ENCODE measurements around the gene ATCAY.
"Not testable (repeated sequence)": the region's sequence is repeated elsewhere in the genome, so short reads cannot be mapped to it uniquely, and the experiment has no call there.

ATCAY gene

DNA sequence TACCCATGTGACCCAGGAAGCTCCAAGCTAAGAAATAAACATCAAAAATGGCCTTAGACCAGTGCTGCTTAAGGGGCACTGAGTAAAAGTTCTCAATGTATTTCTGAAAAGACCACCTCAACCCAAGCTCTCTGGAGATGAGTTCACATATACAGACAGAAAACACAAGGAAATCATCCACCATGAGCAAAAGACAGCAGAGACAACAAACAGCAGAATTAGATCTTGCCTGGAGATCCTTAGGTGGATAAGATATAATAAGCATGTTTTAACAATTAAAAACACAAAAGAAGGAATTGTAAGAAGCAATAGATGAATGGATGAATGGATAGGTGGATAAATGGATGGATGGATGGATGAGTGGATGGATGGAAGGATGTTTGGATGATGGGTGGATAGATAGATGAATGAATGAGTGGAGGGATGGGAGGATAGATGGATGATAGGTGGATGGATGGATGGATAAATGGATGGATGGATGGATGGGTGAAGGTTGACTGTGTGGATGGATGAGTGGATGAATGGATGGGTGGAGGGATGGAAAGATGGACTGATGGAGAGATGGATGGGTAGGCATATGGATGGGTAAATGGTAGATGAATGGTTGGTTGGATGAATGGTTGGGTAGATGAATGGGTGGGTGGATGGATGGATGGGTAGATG is 42.7 kb downstream of the ATCAY start:
- H3K4me1 ChIP-seq (ENCODE audit: control insufficient read depth in 2 of 2, insufficient read depth in 2 of 2, low read length in 2 of 2) = no peaks in the 10 kb centered on the region
- H3K36me3 ChIP-seq (ENCODE audit: control insufficient read depth in 2 of 2, insufficient read depth in 2 of 2, low read length in 2 of 2) = no peaks in the 10 kb centered on the region
- H3K4me3 ChIP-seq (ENCODE audit: low read length in 2 of 2) = no peak overlapping the region
- no peak overlapping the region for H3K9ac ChIP-seq (ENCODE audit: low read depth in 1 of 2, low read length in 2 of 2)
- no peaks in the 10 kb centered on the region for H3K27me3 ChIP-seq (ENCODE audit: control insufficient read depth in 2 of 2, insufficient read depth in 2 of 2, low read length in 2 of 2)
- H3K9me3 ChIP-seq (ENCODE audit: control insufficient read depth in 2 of 2, low read length in 2 of 2) = peaks cover 0 to 4% of the 10 kb centered on the region in 2 donors
- H3K27ac ChIP-seq (ENCODE audit: low read depth in 2 of 2, low read length in 2 of 2) = no peak overlapping the region

DNA sequence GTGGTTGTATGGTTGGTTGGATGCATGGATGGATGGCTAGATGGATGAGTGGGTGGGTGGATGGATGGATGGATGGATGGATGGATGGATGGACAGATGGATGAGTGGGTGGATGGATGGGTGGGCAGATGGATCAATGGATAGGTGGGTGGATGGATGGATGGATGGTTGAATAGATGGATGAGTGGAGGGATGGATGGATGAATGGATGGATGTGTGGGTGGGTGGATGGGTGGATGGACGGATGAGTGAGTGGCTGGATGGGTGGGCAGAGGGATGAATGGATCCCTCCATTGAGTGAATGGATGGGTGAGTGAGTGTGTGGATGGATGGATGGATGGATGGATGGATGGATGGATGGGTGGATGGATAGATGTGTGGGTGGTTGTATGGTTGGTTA is 43.4 kb downstream of the ATCAY start:
- Histone ChIP-seq H3K36me3 (ENCODE audit: control insufficient read depth in 2 of 2, insufficient read depth in 2 of 2, low read length in 2 of 2) (no peaks in the 10 kb centered on the region), H3K4me3 (ENCODE audit: low read length in 2 of 2) (no peak overlapping the region), H3K27ac (ENCODE audit: low read depth in 2 of 2, low read length in 2 of 2) (no peak overlapping the region), H3K9ac (ENCODE audit: low read depth in 1 of 2, low read length in 2 of 2) (no peak overlapping the region), H3K4me1 (ENCODE audit: control insufficient read depth in 2 of 2, insufficient read depth in 2 of 2, low read length in 2 of 2) (no peaks in the 10 kb centered on the region), H3K27me3 (ENCODE audit: control insufficient read depth in 2 of 2, insufficient read depth in 2 of 2, low read length in 2 of 2) (no peaks in the 10 kb centered on the region), H3K9me3 (ENCODE audit: control insufficient read depth in 2 of 2, low read length in 2 of 2) (peaks cover 0 to 4% of the 10 kb centered on the region in 2 donors)

DNA sequence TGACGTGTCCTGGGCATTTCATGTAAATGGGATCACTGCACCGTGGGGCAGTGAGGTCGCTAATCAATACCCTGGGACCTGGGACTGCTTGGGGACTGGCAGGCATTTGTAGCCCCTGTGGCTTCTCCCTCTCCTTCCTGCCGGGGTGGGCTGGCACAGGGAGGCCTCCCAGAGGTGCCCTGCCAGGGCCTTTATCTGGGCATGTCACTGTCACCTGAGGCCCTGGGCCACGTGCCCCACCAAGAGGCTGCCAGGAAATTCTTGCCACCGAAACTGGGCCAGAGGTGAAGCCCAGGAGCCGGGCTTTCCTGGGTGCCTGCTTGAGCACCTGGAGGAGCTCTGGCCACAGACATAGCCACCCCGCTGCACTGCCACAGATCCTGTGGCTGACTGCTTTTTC is 50.6 kb downstream of the ATCAY start:
- Histone ChIP-seq H3K9me3 (ENCODE audit: control insufficient read depth in 2 of 2, low read length in 2 of 2) (no peaks in the 10 kb centered on the region), H3K4me1 (ENCODE audit: control insufficient read depth in 2 of 2, insufficient read depth in 2 of 2, low read length in 2 of 2) (no peaks in the 10 kb centered on the region), H3K36me3 (ENCODE audit: control insufficient read depth in 2 of 2, insufficient read depth in 2 of 2, low read length in 2 of 2) (no peaks in the 10 kb centered on the region), H3K9ac (ENCODE audit: low read depth in 1 of 2, low read length in 2 of 2) (no peak overlapping the region), H3K27me3 (ENCODE audit: control insufficient read depth in 2 of 2, insufficient read depth in 2 of 2, low read length in 2 of 2) (peaks cover 2 to 8% of the 10 kb centered on the region in 2 donors), H3K4me3 (ENCODE audit: low read length in 2 of 2) (no peak overlapping the region), H3K27ac (ENCODE audit: low read depth in 2 of 2, low read length in 2 of 2) (no peak overlapping the region)

DNA sequence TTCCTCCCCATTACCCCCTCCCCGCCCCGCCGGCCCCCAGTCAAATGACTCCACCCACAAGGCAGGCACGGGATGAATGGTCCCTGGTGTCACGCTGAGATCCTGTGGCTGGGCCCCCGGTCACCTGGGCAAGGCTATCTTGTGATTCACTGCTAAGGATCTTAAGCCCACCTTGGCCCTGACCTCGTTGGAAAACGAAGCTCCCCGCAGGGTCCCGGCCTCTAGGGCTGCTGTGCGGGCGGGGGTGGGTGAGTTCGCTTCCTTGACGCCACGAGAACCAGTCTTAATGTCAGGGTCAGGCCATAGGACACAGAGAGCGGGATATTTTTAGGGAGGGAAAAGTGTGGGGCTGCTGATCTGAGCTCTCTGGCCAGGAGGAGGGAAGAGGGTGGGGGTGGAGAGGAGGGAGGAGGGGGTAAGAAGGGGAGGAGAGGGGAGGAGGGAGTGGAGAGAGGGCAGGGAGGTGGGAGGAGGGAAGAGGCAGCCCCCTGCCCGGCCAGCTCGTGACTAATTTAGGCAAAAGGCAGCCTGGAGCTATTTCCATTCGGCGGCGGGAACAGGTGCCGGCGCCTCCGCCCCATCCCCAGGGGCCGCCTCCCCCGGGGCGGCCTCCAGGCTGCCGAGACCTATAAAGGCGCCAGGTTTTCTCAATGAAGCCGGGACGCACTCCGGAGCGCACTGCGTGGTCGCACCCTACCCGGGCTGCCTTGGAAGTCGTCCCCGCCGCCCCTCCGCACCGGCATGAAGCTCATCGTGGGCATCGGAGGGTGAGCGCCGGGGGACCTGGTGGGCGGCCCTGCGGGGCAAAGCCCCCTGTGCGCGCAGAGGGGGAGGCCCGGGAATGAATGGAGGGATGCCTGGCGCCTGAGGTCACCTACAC is 52.7 kb downstream of the ATCAY start, which contains the start of gene NMRK2:
NMRK2 (plus strand) TSS at position 139 of the 880 bp plus-strand sequence; CDS start at position 742, 603 bp downstream.
- H3K9ac ChIP-seq (ENCODE audit: low read depth in 1 of 2, low read length in 2 of 2) = no peak within 1 kb of the TSS
- no peaks in the 10 kb centered on the region for H3K4me1 ChIP-seq (ENCODE audit: control insufficient read depth in 2 of 2, insufficient read depth in 2 of 2, low read length in 2 of 2)
- H3K27me3 ChIP-seq (ENCODE audit: control insufficient read depth in 2 of 2, insufficient read depth in 2 of 2, low read length in 2 of 2) = peaks cover 2 to 8% of the 10 kb centered on the region in 2 donors
- no peak within 1 kb of the TSS for H3K4me3 ChIP-seq (ENCODE audit: low read length in 2 of 2)
- H3K27ac ChIP-seq (ENCODE audit: low read depth in 2 of 2, low read length in 2 of 2) = no peak within 1 kb of the TSS
- H3K36me3 ChIP-seq (ENCODE audit: control insufficient read depth in 2 of 2, insufficient read depth in 2 of 2, low read length in 2 of 2) = no peaks in the 10 kb centered on the region
- H3K9me3 ChIP-seq (ENCODE audit: control insufficient read depth in 2 of 2, low read length in 2 of 2) = no peaks in the 10 kb centered on the region

DNA sequence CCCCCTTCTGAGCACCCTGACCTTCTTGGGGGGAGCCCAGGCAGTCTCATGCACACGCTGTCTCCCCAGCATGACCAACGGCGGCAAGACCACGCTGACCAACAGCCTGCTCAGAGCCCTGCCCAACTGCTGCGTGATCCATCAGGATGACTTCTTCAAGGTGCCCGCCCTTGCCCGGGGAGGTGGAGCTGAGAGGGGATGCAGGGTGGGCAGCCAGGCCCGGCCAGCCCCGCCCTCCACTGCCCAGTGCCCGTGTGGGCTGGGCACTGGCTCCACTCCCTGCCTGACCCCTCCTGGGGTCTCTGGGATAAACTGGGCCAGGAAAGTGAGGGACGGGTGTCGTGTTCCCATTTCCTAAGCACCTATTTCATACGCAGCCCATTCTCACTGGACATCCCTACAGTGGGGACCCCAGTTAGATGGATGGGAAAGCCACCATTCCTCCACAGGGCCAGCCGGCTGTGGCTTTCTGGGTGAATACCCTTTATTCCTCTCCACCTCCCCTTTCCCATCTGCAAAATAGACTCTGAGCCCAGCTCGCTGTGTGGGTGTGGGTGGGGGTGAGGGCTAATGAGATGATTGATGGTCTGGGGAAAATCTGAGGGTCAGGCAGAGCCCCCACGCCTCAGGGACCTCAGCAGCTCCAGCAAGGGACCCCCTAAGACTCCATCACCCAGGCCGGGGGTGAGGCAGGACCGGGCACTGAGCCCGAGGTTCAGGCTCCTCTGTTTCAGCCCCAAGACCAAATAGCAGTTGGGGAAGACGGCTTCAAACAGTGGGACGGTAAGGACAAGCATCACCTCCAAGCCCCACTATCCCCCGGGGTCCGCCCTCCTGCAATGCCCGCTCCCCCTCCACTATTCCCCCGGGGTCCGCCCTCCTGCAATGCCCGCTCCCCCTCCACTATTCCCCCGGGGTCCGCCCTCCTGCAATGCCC is 56.3 kb downstream of the ATCAY start:
- Histone ChIP-seq H3K27ac (ENCODE audit: low read depth in 2 of 2, low read length in 2 of 2) (no peak overlapping the region), H3K4me1 (ENCODE audit: control insufficient read depth in 2 of 2, insufficient read depth in 2 of 2, low read length in 2 of 2) (no peaks in the 10 kb centered on the region), H3K9ac (ENCODE audit: low read depth in 1 of 2, low read length in 2 of 2) (no peak overlapping the region), H3K27me3 (ENCODE audit: control insufficient read depth in 2 of 2, insufficient read depth in 2 of 2, low read length in 2 of 2) (peaks cover 2 to 8% of the 10 kb centered on the region in 2 donors), H3K4me3 (ENCODE audit: low read length in 2 of 2) (no peak overlapping the region), H3K9me3 (ENCODE audit: control insufficient read depth in 2 of 2, low read length in 2 of 2) (no peaks in the 10 kb centered on the region), H3K36me3 (ENCODE audit: control insufficient read depth in 2 of 2, insufficient read depth in 2 of 2, low read length in 2 of 2) (no peaks in the 10 kb centered on the region)

DNA sequence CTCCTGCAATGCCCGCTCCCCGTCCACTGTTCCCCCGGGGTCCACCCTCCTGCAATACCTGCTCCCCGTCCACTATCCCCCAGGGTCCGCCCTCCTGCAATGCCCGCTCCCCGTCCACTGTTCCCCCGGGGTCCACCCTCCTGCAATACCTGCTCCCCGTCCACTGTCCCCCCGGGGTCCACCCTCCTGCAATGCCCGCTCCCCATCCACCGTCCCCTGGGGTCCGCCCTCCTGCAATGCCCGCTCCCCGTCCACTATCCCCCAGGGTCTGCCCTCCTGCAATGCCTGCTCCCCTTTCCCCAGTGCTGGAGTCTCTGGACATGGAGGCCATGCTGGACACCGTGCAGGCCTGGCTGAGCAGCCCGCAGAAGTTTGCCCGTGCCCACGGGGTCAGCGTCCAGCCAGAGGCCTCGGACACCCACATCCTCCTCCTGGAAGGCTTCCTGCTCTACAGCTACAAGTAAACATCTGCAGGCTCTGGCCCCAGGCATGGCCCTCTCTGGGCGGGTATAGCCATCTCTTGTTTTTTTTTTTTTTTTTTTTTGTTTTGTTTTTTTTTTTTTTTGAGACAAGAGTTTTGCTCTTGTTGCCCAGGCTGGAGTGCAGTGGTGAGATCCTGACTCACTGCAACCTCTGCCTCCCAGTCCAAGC is 57.9 kb downstream of the ATCAY start:
- H3K36me3 ChIP-seq (ENCODE audit: control insufficient read depth in 2 of 2, insufficient read depth in 2 of 2, low read length in 2 of 2); H3K4me1 ChIP-seq (ENCODE audit: control insufficient read depth in 2 of 2, insufficient read depth in 2 of 2, low read length in 2 of 2); H3K9ac ChIP-seq (ENCODE audit: low read depth in 1 of 2, low read length in 2 of 2); H3K4me3 ChIP-seq (ENCODE audit: low read length in 2 of 2); H3K27ac ChIP-seq (ENCODE audit: low read depth in 2 of 2, low read length in 2 of 2); H3K9me3 ChIP-seq (ENCODE audit: control insufficient read depth in 2 of 2, low read length in 2 of 2); H3K27me3 ChIP-seq (ENCODE audit: control insufficient read depth in 2 of 2, insufficient read depth in 2 of 2, low read length in 2 of 2): not testable (repeated sequence)

DNA sequence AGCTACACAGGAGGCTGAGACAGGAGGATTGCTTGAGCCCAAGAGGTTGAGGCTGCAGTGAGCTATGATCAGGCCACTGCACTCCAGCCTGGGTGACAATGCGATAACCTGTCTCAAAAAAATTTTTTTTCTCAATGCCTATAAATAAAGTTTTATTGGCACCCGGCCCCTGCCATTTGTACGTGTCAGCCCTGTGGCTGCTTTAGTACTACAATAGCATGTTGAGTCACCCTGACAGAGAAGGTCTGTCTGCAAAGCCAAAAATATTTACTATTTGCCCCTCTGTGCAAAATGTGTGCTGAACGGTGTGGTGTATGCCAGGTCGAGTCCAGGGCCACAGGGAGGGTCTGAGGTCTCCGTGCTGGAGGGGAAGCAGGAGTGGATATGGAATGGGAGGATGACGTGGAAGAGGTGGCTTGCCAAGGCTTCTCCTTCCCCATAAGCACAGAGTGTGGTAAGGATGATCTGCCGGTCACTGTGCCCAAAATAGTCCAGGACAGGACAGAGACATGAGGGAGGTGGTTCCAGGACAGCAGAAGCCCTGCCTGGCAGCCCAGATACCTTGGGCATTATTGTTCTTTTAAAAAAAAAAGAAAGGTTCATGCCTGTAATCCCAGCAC is 62.4 kb downstream of the ATCAY start:
- Histone ChIP-seq H3K27ac (ENCODE audit: low read depth in 2 of 2, low read length in 2 of 2) (no peak overlapping the region), H3K9ac (ENCODE audit: low read depth in 1 of 2, low read length in 2 of 2) (no peak overlapping the region), H3K4me3 (ENCODE audit: low read length in 2 of 2) (no peak overlapping the region)

DNA sequence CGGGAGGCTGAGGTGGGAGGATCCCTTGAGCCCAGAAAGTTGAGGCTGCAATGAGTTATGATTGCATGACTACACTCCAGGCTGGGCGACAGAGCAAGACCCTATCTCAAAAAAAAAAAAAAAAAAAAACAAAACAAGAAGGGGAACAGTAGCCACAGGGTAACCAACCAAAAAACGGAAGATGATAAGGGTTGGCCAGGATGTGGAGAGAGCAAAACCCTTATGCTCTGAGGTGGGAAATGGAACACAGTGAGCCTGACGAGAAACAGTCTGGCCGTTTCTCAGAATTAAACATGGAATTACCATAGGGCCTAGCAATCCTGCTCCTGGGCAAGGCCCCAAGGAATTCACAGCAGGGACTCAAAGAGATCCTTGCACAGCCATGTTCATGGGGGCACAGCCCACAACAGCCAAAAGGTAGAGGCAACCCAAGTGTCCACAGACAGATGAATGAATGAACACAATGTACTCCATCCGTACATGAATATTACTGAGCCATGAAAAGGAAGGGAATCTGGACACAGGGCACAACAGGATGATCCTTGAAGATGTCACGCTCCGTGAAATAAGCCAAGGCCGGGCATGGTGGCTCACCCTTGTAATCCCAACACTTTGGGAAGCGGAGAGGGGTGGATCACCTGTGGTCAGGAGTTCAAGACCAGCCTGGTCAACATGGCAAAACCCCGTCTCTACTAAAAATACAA is 63.7 kb downstream of the ATCAY start:
- Histone ChIP-seq H3K36me3 (ENCODE audit: control insufficient read depth in 2 of 2, insufficient read depth in 2 of 2, low read length in 2 of 2) (no peaks in the 10 kb centered on the region), H3K27me3 (ENCODE audit: control insufficient read depth in 2 of 2, insufficient read depth in 2 of 2, low read length in 2 of 2) (no peaks in the 10 kb centered on the region), H3K4me3 (ENCODE audit: low read length in 2 of 2) (no peak overlapping the region), H3K4me1 (ENCODE audit: control insufficient read depth in 2 of 2, insufficient read depth in 2 of 2, low read length in 2 of 2) (no peaks in the 10 kb centered on the region), H3K9ac (ENCODE audit: low read depth in 1 of 2, low read length in 2 of 2) (no peak overlapping the region), H3K9me3 (ENCODE audit: control insufficient read depth in 2 of 2, low read length in 2 of 2) (no peaks in the 10 kb centered on the region), H3K27ac (ENCODE audit: low read depth in 2 of 2, low read length in 2 of 2) (no peak overlapping the region)

More for the DNA sequence above, 62.4 kb downstream of the ATCAY start:
- no peaks in the 10 kb centered on the region for H3K36me3 ChIP-seq (ENCODE audit: control insufficient read depth in 2 of 2, insufficient read depth in 2 of 2, low read length in 2 of 2)
- no peaks in the 10 kb centered on the region for H3K9me3 ChIP-seq (ENCODE audit: control insufficient read depth in 2 of 2, low read length in 2 of 2)
- no peaks in the 10 kb centered on the region for H3K4me1 ChIP-seq (ENCODE audit: control insufficient read depth in 2 of 2, insufficient read depth in 2 of 2, low read length in 2 of 2)
- H3K27me3 ChIP-seq (ENCODE audit: control insufficient read depth in 2 of 2, insufficient read depth in 2 of 2, low read length in 2 of 2) = no peaks in the 10 kb centered on the region

DNA sequence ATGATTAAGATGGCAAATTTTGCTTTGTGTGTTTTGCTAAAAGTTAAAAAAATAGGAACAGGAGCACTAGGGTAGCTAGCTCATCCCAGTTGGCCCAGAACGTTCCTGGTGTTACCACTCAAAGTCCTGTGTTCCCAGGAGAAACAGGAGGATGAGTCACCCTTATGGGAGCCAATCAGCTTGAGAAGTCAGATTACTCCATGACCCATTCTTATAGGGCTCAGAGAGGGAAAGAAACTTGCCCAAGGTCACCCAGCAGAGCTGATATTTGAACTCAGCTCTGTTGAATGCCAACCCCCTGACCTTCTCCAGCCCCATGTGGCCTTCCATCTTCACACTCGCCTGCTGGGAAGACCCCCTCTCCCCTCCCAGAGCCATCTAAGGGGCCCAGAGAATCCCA is 65.4 kb downstream of the ATCAY start:
- Histone ChIP-seq H3K9me3 (ENCODE audit: control insufficient read depth in 2 of 2, low read length in 2 of 2) (no peaks in the 10 kb centered on the region), H3K9ac (ENCODE audit: low read depth in 1 of 2, low read length in 2 of 2) (no peak overlapping the region), H3K4me1 (ENCODE audit: control insufficient read depth in 2 of 2, insufficient read depth in 2 of 2, low read length in 2 of 2) (no peaks in the 10 kb centered on the region), H3K36me3 (ENCODE audit: control insufficient read depth in 2 of 2, insufficient read depth in 2 of 2, low read length in 2 of 2) (no peaks in the 10 kb centered on the region), H3K4me3 (ENCODE audit: low read length in 2 of 2) (no peak overlapping the region), H3K27ac (ENCODE audit: low read depth in 2 of 2, low read length in 2 of 2) (no peak overlapping the region), H3K27me3 (ENCODE audit: control insufficient read depth in 2 of 2, insufficient read depth in 2 of 2, low read length in 2 of 2) (no peaks in the 10 kb centered on the region)
